ENCODE measurements around the gene SLC25A26. TPM values are rescaled to one million over a fixed set of nuclear protein-coding genes. Genes with fewer than 3 reads are reported as not detected.

SLC25A26 gene
- total RNA-seq, 2 donors from 2014 or later = 20.7 to 22.8 TPM

DNA sequence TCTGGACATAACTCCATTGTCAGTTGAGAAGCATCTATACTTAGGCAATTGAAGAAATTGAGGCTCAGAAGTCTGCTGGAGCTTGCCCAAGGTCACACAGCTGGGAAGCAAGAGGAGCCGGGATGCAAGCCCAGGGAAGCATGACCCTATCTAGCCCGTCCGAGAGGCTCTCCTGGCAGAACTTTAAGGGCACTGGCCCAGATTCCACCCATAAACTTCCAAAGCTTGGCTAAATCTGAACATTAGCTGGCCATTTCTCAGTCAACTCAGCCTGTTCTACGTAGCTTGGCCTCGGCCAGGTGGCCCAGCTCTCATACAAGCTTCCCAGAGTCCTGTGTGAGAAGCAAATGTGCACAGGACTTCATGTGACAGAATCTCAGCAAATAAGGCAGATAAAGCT lies 204.2 kb downstream of the SLC25A26 start:
- Histone ChIP-seq H3K9ac (ENCODE audit: extremely low read depth, low read length, poor library complexity, severe bottlenecking) (no peak overlapping the region), H3K4me1 (ENCODE audit: control insufficient read depth, insufficient read depth, low read length) (no peaks in the 10 kb centered on the region), H3K27ac (ENCODE audit: low read depth, low read length) (no peak overlapping the region), H3K27me3 (ENCODE audit: control insufficient read depth, insufficient read depth, low read length, poor library complexity, severe bottlenecking) (no peaks in the 10 kb centered on the region), H3K36me3 (ENCODE audit: control insufficient read depth, insufficient read depth, low read length) (peaks cover 38% of the 10 kb centered on the region), H3K9me3 (ENCODE audit: control insufficient read depth, low read length) (peaks cover 45% of the 10 kb centered on the region), H3K4me3 (ENCODE audit: low read length) (no peak overlapping the region)
- H3K9me3 Mint-ChIP-seq = peaks cover 43% of the 10 kb centered on the region
- WGBS, 2 experiments (ENCODE audit: insufficient coverage in 1 of 2, insufficient read length in 1 of 2) = 96 to 98% methylated on average over 5 of the region's 5 CpGs
- H3K36me3 Mint-ChIP-seq (ENCODE audit: low read depth) = peaks cover 40% of the 10 kb centered on the region
- no peaks in the 10 kb centered on the region for H3K27me3 Mint-ChIP-seq (ENCODE audit: insufficient read depth)
- H3K4me1 Mint-ChIP-seq = peaks cover 36% of the 10 kb centered on the region
- no peak for DNase-seq
- no peak overlapping the region for H3K4me3 Mint-ChIP-seq
- TF ChIP-seq, protein P1, sequence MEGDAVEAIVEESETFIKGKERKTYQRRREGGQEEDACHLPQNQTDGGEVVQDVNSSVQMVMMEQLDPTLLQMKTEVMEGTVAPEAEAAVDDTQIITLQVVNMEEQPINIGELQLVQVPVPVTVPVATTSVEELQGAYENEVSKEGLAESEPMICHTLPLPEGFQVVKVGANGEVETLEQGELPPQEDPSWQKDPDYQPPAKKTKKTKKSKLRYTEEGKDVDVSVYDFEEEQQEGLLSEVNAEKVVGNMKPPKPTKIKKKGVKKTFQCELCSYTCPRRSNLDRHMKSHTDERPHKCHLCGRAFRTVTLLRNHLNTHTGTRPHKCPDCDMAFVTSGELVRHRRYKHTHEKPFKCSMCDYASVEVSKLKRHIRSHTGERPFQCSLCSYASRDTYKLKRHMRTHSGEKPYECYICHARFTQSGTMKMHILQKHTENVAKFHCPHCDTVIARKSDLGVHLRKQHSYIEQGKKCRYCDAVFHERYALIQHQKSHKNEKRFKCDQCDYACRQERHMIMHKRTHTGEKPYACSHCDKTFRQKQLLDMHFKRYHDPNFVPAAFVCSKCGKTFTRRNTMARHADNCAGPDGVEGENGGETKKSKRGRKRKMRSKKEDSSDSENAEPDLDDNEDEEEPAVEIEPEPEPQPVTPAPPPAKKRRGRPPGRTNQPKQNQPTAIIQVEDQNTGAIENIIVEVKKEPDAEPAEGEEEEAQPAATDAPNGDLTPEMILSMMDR (conservative IDR thresholded peaks at IDR 0.05) = no peak
- no peak overlapping the region for H3K27ac Mint-ChIP-seq

DNA sequence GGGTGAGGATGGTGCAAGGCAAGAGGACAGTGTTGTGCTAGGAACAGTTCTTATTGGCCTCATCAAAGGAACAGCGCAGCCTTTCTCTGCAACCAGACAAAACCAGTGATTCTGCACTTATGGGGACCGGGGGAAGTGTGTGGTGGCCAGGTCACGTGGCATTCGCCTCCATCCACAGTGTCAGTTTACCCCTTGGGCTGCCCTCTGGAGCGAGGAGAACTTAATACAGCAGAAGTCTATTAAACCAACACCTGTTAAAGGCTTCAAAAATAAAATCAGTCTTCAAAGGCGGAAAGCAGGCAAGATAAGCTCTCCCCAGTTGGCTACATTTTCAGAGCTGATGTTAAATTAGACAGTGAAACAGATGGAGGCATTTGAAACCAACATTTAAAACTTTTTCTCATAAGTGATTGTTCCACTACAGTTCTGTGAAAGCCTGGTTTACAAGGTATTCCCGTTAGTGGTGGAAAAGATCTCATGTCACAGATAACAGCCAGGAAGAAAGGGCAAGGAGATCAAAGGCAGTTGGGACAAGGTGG lies 204.8 kb downstream of the SLC25A26 start:
- peaks cover 32% of the 10 kb centered on the region for H3K36me3 ChIP-seq (ENCODE audit: control insufficient read depth, insufficient read depth, low read length)
- Mint-ChIP-seq H3K27me3 (ENCODE audit: insufficient read depth) (no peaks in the 10 kb centered on the region), H3K9me3 (peaks cover 37% of the 10 kb centered on the region), H3K4me1 (peaks cover 39% of the 10 kb centered on the region), H3K27ac (no peak overlapping the region), H3K36me3 (ENCODE audit: low read depth) (peaks cover 34% of the 10 kb centered on the region), H3K4me3 (no peak overlapping the region)
- H3K9me3 ChIP-seq (ENCODE audit: control insufficient read depth, low read length) = peaks cover 39% of the 10 kb centered on the region
- no peaks in the 10 kb centered on the region for H3K4me1 ChIP-seq (ENCODE audit: control insufficient read depth, insufficient read depth, low read length)
- WGBS, 2 experiments (ENCODE audit: insufficient coverage in 1 of 2, insufficient read length in 1 of 2) = 95 to 98% methylated on average over 6 to 7 of the region's 7 CpGs
- no peak for DNase-seq
- TF ChIP-seq, protein P1 (conservative IDR thresholded peaks at IDR 0.05) = no peak
- H3K4me3 ChIP-seq (ENCODE audit: low read length) = no peak overlapping the region
- H3K9ac ChIP-seq (ENCODE audit: extremely low read depth, low read length, poor library complexity, severe bottlenecking) = no peak overlapping the region
- H3K27ac ChIP-seq (ENCODE audit: low read depth, low read length) = no peak overlapping the region
- no peaks in the 10 kb centered on the region for H3K27me3 ChIP-seq (ENCODE audit: control insufficient read depth, insufficient read depth, low read length, poor library complexity, severe bottlenecking)

DNA sequence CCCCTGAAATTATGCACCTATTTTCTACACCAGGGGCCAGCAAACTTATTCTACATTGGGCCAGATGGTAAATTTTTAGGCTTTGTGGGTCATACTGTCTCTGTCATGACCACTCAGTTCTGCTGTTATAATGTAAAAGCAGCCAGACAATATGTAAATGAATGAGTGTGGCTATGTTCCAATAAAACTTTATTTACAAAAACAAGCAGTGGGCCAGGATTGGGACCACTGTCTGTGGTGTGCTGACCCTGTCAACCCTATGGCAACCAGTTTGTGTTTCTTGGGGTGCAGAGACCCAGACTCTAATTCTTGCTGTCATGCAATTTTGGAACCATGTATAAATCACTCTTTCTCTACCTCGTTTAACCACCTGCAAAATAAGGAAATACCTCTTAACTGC lies 205.3 kb downstream of the SLC25A26 start:
- Mint-ChIP-seq H3K27me3 (ENCODE audit: insufficient read depth) (no peaks in the 10 kb centered on the region), H3K27ac (no peak overlapping the region), H3K4me3 (no peak overlapping the region), H3K4me1 (peaks cover 42% of the 10 kb centered on the region), H3K9me3 (peaks cover 32% of the 10 kb centered on the region), H3K36me3 (ENCODE audit: low read depth) (peaks cover 29% of the 10 kb centered on the region)
- peaks cover 34% of the 10 kb centered on the region for H3K9me3 ChIP-seq (ENCODE audit: control insufficient read depth, low read length)
- H3K4me1 ChIP-seq (ENCODE audit: control insufficient read depth, insufficient read depth, low read length) = no peaks in the 10 kb centered on the region
- peaks cover 31% of the 10 kb centered on the region for H3K36me3 ChIP-seq (ENCODE audit: control insufficient read depth, insufficient read depth, low read length)
- no peak overlapping the region for H3K9ac ChIP-seq (ENCODE audit: extremely low read depth, low read length, poor library complexity, severe bottlenecking)
- H3K27me3 ChIP-seq (ENCODE audit: control insufficient read depth, insufficient read depth, low read length, poor library complexity, severe bottlenecking) = no peaks in the 10 kb centered on the region
- WGBS, 2 experiments (ENCODE audit: insufficient coverage in 1 of 2, insufficient read length in 1 of 2) = 91 to 93% methylated on average over 1 of the region's 1 CpG
- TF ChIP-seq, protein P1 (conservative IDR thresholded peaks at IDR 0.05) = no peak
- H3K27ac ChIP-seq (ENCODE audit: low read depth, low read length) = no peak overlapping the region
- DNase-seq = no peak
- no peak overlapping the region for H3K4me3 ChIP-seq (ENCODE audit: low read length)

Measured in endodermal cell (in vitro differentiated cells).